Thyroid gland (tissue), 4 donors: ENCODE data around the gene BICD2. TPM values are rescaled to one million over a fixed set of nuclear protein-coding genes. Genes with fewer than 3 reads are reported as not detected.

Source experiments
- DNase-seq, 2 donors: peaks; one replicate each; pipeline ENCODE4 v3.0.0-alpha.2; 2019
- H3K27ac ChIP-seq, 3 donors: fragments of 200-600 bp; sonication (generic); 1 replicate in 2 of 3; 2 replicates in 1 of 3; pipeline ENCODE4 v1.5.1; 2016 to 2019; ENCODE audit warnings: mild to moderate bottlenecking in 1 of 3, moderate library complexity in 1 of 3
- H3K27me3 ChIP-seq: fragments of 200-600 bp; sonication (generic); one replicate; pipeline ENCODE4 v1.5.1; 2019
- H3K36me3 ChIP-seq, 2 donors: fragments of 200-600 bp; sonication (generic); one replicate each; pipeline ENCODE4 v1.5.1; 2016 to 2019
- H3K4me1 ChIP-seq, 2 donors: fragments of 200-600 bp; sonication (generic); one replicate each; pipeline ENCODE4 v1.5.1; 2017 to 2019
- H3K4me3 ChIP-seq, 3 donors: fragments of 200-600 bp; sonication (generic); replicated peaks in 1 of 3; 1 replicate in 2 of 3; 2 replicates in 1 of 3; pipeline ENCODE4 v1.5.1; 2016; ENCODE audit warnings: mild to moderate bottlenecking in 1 of 3
- H3K9me3 ChIP-seq: fragments of 200-600 bp; sonication (generic); one replicate; pipeline ENCODE4 v1.5.1; 2017
- POLR2A ChIP-seq, 2 donors: fragments of 450-650 bp; IDR thresholded peaks; one replicate each; pipeline ENCODE4 v1.6.1; 2017; ENCODE audit warnings: antibody characterized with exemption in 2 of 2, mild to moderate bottlenecking in 2 of 2, moderate library complexity in 1 of 2
- WGBS, 2 donors: methylation state at CpG; one replicate each; pipeline ENCODE4 v1.1.5; 2017; 5-methylcytosine and 5-hydroxymethylcytosine counted together
- intact Hi-C: fragments of 100-400 bp; cut with DNase I; formaldehyde crosslinking; loops from one replicate; pipeline ENCODE4 v1.15.1; 2023
- total RNA-seq, 4 donors: library from RNA; depleted of rRNA; stranded (reverse); fragments of >200 nt; gene quantifications; one replicate each; pipeline ENCODE4 v1.2.3, GENCODE V29; 2016
- TF ChIP-seq, protein P1 (sequence below), 6 experiments: fragments of 200-600 bp in 3 of 6; fragments of 450-650 bp in 3 of 6; sonication (generic) in 3 of 6; IDR thresholded peaks; one replicate each; pipeline ENCODE4 v1.5.1; 2016 to 2019; ENCODE audit warnings: antibody characterized with exemption in 6 of 6, mild to moderate bottlenecking in 2 of 6, inconsistent platforms in 1 of 6, moderate library complexity in 1 of 6

Gene BICD2
- total RNA-seq, 4 donors from 2014 or later: 26.1 to 33.3 (median 28.2) TPM

DNA sequence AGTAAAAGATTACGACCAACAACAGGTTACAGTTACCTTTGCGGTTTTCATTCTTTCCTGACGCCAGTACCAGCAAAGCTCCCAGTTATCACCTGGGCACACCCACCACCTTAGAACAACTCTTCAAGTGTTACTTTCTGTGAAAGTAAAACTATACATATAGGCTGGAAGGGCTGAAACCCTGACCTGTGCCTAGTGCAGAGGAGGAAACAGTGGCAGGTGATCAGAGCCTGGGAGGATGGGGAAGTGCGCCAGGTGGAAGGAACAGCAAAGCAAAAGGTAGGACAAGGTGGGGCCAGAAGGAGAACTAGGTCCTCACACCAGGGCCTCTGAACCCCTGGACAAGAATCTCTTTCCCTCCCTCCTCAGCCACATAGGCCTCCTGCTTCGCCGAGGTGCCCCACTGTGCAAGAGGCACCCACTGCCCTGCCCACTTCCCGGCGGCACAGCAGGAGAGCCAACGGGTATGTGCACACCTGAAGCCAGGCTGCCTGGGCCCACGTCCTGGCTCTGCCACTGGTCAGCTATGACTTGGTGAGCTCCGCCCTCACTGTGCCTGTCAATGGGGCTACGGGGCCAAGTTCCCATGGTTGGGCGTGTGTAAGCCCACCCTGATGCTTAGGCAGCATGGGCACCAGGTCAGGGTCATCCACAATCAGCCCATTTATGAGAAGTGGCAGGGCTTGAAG lies 26.9 kb downstream of the BICD2 start:
- Histone ChIP-seq H3K27ac (peak overlapping the region in 1 of 3 donors; percentile 37), H3K9me3 (no peaks in the 10 kb centered on the region), H3K36me3 (no peaks in the 10 kb centered on the region), H3K4me3 (no peak overlapping the region), H3K27me3 (no peaks in the 10 kb centered on the region), H3K4me1 (peaks cover 18 to 43% of the 10 kb centered on the region in 2 donors)
- no peak for DNase-seq
- intact Hi-C loops: no loop called here
- WGBS, 2 donors: 93 to 98% methylated on average over 9 to 11 of the region's 13 CpGs
- TF ChIP-seq POLR2A (IDR thresholded peaks at IDR 0.05): no peak
- TF ChIP-seq, protein P1, sequence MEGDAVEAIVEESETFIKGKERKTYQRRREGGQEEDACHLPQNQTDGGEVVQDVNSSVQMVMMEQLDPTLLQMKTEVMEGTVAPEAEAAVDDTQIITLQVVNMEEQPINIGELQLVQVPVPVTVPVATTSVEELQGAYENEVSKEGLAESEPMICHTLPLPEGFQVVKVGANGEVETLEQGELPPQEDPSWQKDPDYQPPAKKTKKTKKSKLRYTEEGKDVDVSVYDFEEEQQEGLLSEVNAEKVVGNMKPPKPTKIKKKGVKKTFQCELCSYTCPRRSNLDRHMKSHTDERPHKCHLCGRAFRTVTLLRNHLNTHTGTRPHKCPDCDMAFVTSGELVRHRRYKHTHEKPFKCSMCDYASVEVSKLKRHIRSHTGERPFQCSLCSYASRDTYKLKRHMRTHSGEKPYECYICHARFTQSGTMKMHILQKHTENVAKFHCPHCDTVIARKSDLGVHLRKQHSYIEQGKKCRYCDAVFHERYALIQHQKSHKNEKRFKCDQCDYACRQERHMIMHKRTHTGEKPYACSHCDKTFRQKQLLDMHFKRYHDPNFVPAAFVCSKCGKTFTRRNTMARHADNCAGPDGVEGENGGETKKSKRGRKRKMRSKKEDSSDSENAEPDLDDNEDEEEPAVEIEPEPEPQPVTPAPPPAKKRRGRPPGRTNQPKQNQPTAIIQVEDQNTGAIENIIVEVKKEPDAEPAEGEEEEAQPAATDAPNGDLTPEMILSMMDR (IDR thresholded peaks at IDR 0.05): no peak

DNA sequence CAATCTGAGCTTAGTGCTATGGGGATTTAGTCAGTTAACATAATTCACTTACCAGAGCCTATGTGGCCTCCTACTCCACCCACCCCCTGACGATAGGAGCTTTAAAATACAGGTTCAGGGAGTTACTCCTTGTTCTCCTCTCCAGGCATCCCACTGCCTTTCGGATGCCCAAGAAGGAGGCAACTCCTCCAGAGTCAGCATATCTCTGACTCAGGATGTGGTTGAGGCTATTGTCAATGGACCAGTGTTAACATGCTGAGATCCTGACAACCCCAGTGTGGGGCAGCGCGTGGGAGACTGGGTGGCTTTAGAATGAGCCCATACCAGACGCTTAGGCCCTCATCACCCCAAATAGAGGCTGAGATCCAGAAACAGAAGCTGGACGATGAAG lies 27.4 kb downstream of the BICD2 start:
- peaks cover 18 to 43% of the 10 kb centered on the region in 2 donors for H3K4me1 ChIP-seq
- H3K36me3 ChIP-seq: no peaks in the 10 kb centered on the region
- TF ChIP-seq, protein P1 (IDR thresholded peaks at IDR 0.05): no peak
- no peak for TF ChIP-seq POLR2A (IDR thresholded peaks at IDR 0.05)
- WGBS, 2 donors: 84 to 85% methylated on average over 6 of the region's 6 CpGs
- intact Hi-C loops: no loop called here
- no peaks in the 10 kb centered on the region for H3K27me3 ChIP-seq
- DNase-seq: no peak
- H3K9me3 ChIP-seq: no peaks in the 10 kb centered on the region
- H3K4me3 ChIP-seq: no peak overlapping the region
- H3K27ac ChIP-seq: no peak overlapping the region

DNA sequence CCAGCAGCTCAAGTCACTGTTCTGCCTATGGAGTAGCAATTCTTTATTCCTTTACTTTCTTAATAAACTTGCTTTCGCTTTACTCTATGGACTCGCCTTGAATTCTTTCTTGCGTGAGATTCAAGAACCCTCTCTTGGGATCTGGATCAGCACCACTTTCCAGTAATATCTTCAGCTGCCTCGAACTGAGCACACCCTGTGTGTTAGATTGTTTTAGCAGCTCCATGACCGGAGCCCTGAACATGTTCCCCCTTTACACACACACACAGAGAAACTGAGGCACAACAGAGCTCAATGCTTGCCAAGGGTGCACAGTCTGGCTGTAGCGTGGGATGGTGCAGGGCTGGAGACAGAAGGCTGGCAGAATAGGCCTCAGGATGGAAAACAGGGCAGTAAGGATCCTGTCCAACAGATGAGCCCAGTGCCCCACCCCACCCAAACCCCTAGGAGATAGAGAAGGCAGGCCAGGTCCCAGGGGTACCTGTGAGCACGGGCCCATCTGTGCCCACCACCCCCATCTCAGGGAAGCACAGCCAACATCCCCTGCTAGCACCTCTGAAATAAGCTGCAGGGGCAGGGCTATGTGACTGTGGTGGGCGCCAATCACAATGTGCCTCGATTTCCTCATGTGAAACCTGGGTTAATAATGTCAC lies 27.9 kb downstream of the BICD2 start:
- Histone ChIP-seq H3K36me3 (no peaks in the 10 kb centered on the region), H3K27me3 (no peaks in the 10 kb centered on the region), H3K9me3 (no peaks in the 10 kb centered on the region), H3K4me1 (peaks cover 18 to 43% of the 10 kb centered on the region in 2 donors), H3K4me3 (no peak overlapping the region), H3K27ac (no peak overlapping the region)
- intact Hi-C loops: no loop called here
- no peak for DNase-seq
- WGBS, 2 donors: 84 to 85% methylated on average over 8 to 9 of the region's 9 CpGs
- TF ChIP-seq, protein P1 (IDR thresholded peaks at IDR 0.05): no peak
- no peak for TF ChIP-seq POLR2A (IDR thresholded peaks at IDR 0.05)

DNA sequence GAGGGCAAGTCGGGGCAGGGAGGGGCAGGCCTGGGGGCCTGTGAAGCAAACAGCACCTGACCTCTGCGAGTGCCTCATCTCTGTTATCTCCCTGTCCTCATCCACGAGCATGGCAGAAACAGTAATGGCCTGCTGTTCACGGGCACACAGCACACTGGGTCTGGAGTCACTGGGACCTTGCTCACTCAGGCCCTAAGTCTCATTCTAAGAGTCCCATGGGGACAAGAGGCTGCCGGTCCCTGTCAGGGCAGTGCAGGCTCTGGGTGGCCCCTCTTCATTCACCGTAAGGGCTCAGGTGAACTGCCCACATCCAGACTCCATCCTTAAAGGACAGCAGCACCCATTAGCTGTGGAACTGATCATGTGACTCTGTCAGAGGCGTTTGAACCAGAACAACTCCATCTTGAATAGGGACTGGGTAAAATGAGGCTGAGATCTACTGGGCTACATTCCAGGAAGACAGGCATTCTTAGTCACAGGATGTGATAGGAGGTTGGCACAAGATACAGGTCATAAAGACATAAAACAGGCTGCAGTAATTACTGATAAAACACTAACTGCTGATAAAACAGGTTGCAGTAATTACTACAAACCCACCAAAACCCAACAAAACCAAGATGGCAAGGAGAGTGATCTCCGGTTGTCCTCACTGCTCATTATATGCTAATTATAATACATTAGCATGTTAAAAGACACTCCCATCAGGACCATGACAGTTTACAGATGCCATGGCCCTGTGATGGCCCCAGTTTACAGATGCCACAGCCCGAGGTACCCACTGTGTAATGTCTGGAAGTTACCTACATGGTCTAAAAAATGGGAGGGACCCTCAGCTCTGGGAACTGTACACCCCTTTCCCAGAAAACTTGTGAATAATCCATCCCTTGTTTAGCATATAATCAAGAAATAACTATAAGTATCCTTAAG lies 28.7 kb downstream of the BICD2 start:
- Histone ChIP-seq H3K27ac (no peak overlapping the region), H3K36me3 (no peaks in the 10 kb centered on the region), H3K4me1 (peaks cover 18 to 40% of the 10 kb centered on the region in 2 donors), H3K4me3 (no peak overlapping the region), H3K27me3 (no peaks in the 10 kb centered on the region), H3K9me3 (no peaks in the 10 kb centered on the region)
- 84 to 90% methylated on average over 7 to 9 of the region's 9 CpGs for WGBS, 2 donors
- no peak for DNase-seq
- intact Hi-C loops: no loop called here
- TF ChIP-seq, protein P1 (IDR thresholded peaks at IDR 0.05): no peak
- TF ChIP-seq POLR2A (IDR thresholded peaks at IDR 0.05): no peak
